GM21447 (cell line): ENCODE data around the gene TBC1D25.
A peak's percentile ranks its signal among the peaks of the same experiment; 100 is the strongest.
"Not testable (repeated sequence)": the region's sequence is repeated elsewhere in the genome, so short reads cannot be mapped to it uniquely, and the experiment has no call there.

Experiments
- ATAC-seq: cut with Tn5 transposase; IDR thresholded peaks from one replicate; pipeline ENCODE4 v1.9.1; 2021; ENCODE audit not compliant: unreplicated experiment

Gene TBC1D25

GRCh38 chrX:48515842-48516241, 23.7 kb upstream of the TBC1D25 start:
- no peak for ATAC-seq

DNA sequence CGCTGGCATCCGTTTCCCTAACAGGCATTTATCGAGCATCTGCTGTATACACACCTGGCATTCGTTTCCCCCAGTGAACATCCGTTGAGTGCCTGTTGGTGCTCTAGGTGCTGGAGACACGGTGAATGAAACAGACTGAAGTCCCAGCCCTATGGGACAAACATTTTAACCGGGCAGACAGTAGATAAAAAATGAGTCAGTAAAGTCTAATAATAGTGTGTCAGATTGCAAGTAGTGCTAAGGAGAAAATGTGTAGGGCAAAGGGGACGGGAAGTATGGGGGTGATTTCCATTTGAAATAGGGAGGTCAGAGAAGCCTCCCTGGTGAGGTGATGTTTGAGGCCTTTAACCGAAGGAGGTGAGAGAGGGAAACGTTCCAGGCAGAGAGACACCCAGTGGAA, 23.2 kb upstream of the TBC1D25 start:
- ATAC-seq: no peak

DNA sequence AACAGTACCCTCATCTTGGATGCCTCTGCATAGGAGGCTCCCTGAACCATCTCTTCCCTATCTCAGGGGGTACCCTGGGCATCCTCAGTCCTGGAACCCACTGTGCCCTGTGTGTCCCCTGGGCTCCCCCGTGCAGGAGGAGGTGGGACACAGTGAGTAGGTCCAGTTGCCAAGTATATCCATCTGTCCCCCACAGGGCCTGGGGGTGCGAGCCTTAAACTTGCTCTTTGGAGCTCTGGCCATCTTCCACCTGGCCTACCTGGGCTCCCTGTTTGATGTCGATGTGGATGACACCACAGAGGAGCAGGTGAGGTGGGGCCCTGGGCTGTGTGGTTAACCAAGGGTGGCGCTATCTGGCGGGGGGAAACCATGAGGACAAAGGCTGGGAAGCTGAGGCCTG, 22.5 kb upstream of the TBC1D25 start:
- ATAC-seq: no peak

DNA sequence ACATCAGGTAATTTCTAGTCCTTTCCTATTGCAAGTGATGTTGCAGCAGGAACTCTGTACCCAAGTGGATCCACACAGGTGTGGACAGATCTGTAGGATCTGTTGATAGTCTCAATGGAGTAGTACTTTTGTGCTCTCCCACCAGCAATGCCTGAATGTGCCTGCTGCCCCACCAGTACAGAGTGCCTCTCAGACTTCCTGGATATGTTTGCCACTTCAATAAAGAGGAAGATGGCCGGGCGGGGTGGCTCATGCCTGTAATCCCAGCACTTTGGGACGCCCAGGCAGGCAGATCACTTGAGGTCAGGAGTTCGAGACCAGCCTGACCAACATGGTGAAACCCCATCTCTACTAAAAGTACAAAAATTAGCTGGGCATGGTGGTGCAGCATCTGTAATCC, 20.0 kb upstream of the TBC1D25 start:
- ATAC-seq: not testable (repeated sequence)

GRCh38 chrX:48520455-48520854, 19.1 kb upstream of the TBC1D25 start:
- no peak for ATAC-seq

DNA sequence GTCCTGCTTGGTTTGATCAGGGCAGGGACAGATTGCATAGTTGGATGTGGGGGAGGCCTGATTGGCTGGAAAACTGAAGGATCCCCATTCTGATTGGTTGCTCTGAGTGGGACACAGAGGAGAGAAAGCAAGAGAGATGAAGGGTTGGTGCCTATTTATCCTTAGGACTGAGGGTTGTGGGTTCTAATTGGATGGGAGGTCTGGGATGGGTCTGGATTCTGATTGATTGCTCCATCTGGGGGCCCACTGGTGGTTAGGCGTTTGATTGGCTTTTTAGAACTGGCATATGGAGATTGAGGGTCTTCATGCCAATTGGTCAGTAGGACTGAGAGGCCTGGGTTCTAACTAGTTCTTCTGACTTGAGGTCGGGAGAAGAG, 18.6 kb upstream of the TBC1D25 start:
- ATAC-seq: no peak

DNA sequence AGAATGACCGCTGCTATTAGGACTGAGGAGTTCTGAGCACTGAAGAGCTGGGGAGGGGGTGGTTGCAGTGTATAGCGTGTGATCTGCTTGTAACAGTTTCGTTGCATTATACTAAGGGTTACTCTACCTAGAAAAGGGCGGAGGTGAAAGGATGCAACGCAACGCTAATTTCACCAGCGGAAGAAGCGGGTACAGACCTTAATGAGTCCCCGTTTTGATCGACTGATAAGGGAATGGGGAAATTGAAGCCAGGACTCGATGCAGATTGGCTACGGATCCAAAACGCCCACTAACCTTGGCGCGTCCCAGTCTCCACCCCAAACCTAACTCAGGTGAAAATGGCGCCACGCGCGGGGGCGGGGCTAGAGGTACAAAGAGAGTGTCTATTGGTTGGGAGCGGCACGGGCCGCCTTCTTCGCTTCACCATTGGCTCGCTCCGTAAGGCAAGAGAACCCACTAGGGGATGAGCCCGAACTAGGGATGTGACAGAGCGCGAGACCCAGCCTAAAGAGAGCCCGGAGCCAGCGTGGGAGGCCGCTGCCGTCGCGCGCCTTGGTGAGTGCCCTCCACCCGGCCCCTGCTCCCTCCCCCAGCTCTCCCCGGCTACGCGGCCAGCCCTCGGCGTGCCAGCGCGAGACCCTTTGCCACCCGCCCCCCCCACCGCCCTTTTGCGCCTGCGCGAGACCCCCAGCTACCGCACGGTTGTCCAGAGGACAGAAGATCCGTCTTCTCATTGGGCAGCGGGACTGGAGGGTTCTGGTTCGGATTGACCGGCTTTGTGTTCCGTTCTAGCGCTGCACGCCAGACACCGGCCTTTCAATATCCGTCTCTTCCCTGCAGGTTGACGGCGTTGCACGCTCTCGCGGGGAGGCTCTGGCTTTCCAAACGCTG, 17.9 kb upstream of the TBC1D25 start, which contains the start of gene EBP:
Gene EBP, plus strand, starts transcription at position 456 of the 891 bp plus-strand sequence. CDS start 1,964 bp downstream, outside the sequence.
- peak; percentile 98 for ATAC-seq

GRCh38 chrX:48522291-48522690, 17.2 kb upstream of the TBC1D25 start:
- ATAC-seq: no peak

- no peak for ATAC-seq
Measured at GRCh38 chrX:48523682-48524081, 15.8 kb upstream of the TBC1D25 start.

DNA sequence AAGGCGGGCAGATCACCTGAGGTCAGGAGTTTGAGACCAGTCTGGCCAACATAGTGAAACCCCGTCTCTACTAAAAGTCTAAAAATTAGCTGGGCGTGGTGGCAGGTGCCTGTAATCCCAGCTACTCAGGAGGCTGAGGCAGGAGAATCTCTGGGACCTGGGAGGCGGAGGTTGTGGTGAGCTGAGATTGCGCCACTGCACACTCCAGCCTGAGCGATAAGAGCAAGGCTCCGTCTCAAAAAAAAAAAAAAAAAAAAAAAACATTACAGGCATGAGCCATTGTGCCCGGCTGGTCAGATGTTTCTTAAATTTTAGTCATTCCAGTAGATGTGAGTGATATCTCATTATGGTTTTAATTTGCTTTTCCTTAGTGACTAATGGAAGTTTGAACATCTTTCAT, 13.7 kb upstream of the TBC1D25 start:
- not testable (repeated sequence) for ATAC-seq

GRCh38 chrX:48530736-48531135, 8.8 kb upstream of the TBC1D25 start:
- no peak for ATAC-seq

DNA sequence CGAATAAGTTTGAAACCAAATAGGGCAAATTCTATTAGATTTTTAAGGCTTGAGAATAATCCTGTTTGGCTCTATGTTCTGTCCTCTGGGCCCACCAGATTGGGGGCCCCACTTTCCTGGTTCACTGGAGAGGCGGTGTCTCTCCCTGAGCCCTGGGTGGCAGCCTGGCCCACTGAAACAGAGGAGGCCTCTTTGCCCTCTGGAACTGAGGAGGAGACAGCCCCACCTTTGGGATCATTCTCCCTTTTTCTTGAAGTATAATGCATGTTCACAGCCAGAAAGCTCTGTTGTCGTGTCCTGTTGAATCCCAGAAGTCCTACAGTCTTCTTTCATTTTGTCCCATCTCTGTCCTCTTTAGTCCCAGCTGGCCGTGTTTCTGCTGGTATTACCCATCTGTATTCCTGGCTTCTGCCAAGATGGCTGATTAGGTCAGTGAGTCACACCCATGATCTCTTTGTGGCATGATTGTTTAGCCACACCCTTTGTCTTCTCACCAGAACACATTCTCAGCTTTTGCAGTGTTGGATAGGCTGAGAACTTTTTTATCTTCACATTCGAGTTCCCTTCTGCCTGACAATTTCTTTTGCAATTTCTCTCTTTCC, 8.1 kb upstream of the TBC1D25 start:
- ATAC-seq: no peak

DNA sequence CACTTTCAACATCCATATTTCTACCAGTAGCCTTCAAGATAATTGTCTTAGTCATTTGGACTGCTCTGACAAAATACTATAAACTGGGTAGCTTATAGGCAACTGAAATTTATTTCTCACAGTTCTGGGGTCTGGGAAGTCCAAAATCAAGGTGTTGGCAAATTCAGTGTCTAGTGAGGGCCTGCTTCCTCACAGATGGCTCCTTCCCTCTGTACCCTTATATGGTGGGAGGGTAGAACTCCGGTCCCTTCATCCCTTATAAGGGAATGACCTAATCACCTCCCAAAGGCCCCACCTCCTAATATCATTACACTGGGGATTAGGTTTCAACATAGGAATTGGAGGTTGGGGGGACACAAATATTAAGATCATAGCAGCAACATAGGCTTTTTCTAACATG, 7.4 kb upstream of the TBC1D25 start:
- no peak for ATAC-seq

DNA sequence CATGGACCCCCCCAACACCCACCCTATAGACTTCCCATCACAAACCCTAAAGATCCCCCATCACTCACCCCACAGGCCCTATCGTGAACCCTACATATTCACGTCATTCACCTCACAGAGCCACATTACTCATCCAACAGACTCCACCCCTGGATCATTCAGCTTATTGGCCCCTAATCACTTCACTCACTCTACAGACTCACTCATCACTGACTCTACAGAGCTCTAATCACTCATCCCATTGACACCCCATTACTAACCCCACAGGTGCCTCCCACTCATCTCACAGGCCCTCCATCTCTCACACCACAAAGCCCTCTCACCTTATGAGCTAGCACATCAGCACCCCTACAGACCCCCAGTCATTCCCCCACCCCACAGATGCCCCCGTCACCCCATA, 6.3 kb upstream of the TBC1D25 start:
- ATAC-seq: no peak

DNA sequence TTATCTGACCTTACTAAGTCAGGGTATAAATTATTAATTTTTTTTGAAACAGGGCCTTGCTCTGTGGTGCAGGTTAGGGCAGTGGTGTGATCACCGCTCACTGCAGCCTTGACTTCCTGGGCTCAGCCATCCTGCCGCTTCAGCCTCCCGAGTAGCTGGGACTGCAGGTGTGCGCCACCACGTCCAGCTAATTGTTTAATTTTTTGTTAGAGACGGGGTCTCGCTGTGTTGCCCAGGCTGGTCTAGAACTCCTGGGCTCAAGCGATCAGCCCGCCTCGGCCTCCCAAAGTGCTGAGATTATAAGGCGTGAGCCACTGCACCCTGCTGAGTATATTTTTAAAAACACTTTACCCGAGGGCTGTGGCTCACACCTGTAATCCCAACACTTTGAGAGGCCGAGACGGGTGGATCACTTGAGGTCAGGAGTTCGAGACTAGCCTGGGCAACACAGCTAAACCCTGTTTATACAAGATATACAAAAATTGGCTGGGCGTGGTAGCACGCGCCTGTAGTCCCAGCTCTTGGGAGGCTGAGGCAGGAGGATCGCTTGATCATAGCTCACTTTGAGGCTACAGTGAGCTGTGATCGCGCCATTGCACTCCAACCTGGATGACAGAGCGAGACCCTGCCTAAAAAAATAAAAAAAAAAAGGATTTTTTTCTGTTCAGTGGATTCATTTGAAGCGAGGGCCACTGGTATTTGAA, 721 bp upstream of the TBC1D25 start:
- no peak for ATAC-seq

DNA sequence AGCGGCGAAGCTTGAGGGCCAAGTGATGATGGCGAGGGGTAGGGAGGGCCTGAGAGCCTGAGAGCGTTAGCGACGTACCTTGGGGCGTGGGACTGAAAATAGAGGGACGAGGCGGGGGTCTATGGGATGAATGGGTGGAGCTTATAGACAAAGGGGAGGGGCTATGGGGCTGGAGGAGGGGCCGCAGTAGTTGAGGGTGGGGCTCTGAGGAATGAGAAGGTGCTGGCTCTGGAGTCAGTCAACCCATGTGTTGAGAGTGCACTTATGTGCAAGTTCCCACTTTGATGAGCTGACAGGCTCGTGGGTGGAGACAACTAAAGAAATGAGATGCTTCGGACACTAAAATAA, 488 bp downstream of the TBC1D25 start:
- peak; percentile 35 for ATAC-seq

DNA sequence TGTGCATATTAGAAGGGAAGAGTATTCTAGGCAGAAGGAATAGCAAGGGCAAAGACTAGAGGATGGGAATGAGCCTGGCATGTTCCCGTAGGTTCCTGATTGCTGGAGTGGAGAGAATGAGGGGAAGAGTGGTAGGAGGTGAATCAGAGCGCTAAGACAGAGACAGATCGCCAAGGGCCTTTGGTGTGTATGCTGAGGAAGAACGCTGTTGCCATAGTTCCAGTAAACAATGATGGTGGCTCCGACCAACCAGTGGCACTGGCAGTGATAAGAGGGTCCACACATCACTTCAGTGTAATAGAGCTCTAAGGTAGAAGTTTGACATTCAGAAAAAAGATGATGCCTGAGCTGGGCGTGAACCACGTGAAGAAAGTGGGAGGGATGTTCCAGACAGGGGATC, 966 bp downstream of the TBC1D25 start:
- no peak for ATAC-seq

DNA sequence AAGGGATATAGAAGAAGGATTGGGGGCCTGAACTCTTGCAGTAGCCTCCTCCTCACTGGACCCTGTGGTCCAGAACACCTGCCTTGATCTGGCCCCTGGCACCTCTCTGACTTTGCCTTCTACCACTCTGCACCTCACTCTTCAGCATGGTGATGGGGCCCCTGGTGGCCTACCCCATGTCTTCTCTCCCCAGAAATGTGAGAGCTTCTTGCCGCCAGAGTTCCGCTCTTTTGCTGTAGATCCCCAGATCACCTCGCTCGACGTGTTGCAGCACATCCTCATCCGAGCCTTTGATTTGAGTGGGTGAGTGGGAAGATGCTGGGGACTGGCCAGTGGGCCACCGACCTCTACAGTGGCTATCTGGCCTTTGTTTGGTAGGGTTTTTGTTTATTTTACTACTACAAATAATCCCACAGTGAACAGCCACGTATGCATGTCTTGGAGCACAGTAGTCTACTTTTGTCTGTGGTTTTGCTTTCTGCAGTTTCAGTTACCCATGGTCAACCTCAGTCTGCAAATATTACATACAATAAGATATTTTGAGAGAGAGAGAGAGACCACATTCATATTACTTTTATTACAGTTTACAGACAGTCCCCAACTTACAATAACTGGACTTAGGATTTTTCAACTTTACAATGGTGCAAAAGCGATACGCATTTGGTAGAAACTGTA, 1.8 kb downstream of the TBC1D25 start:
- no peak for ATAC-seq

GRCh38 chrX:48548871-48549270, 9.4 kb downstream of the TBC1D25 start:
- no peak for ATAC-seq

- ATAC-seq: not testable (repeated sequence)
Measured at GRCh38 chrX:48555731-48556325, 16.3 kb downstream of the TBC1D25 start.

- ATAC-seq: no peak
Measured at GRCh38 chrX:48558271-48558670, 18.8 kb downstream of the TBC1D25 start.
